SU-DHL-6 (cell line): ENCODE measurements around the gene KSR1.

ENCODE experiments used
- H2AFZ ChIP-seq: fragments of 200-600 bp; sonication (generic); 2 replicates; pipeline ENCODE4 v1.6.1; 2014; ENCODE audit warnings: low read depth, mild to moderate bottlenecking, moderate library complexity, mixed read lengths, antibody characterized with exemption, low read length; ENCODE audit not compliant: severe bottlenecking
- H3F3A ChIP-seq: fragments of 200-600 bp; shearing (Covaris generic); 2 replicates; pipeline ENCODE4 v1.6.0; 2016; ENCODE audit warnings: antibody characterized with exemption, mild to moderate bottlenecking; ENCODE audit not compliant: insufficient read depth
- H3K27ac ChIP-seq: fragments of 200-600 bp; sonication (generic); 2 replicates; pipeline ENCODE4 v1.5.1; 2016; ENCODE audit warnings: low read depth, mild to moderate bottlenecking, low read length, moderate library complexity, mixed read lengths
- H3K27me3 ChIP-seq: fragments of 200-600 bp; sonication (generic), shearing (Covaris generic); 2 replicates; pipeline ENCODE4 v1.6.0; 2014; ENCODE audit warnings: mild to moderate bottlenecking, low read length
- H3K36me3 ChIP-seq: fragments of 200-600 bp; sonication (generic); 2 replicates; pipeline ENCODE4 v1.6.1; 2014; ENCODE audit warnings: mild to moderate bottlenecking, low read length, mixed read lengths
- H3K4me2 ChIP-seq: fragments of 300-600, 200-600 bp; shearing (Covaris generic), sonication (generic); 2 replicates; pipeline ENCODE4 v1.6.0; 2014; ENCODE audit warnings: low read length, low read depth, mild to moderate bottlenecking; ENCODE audit not compliant: poor library complexity, severe bottlenecking
- H3K4me3 ChIP-seq: fragments of 200-600 bp; sonication (generic); 2 replicates; pipeline ENCODE4 v1.5.1; 2014; ENCODE audit warnings: antibody characterized with exemption, low read length, mild to moderate bottlenecking, mixed read lengths; ENCODE audit not compliant: insufficient read depth, poor library complexity, severe bottlenecking
- H3K79me2 ChIP-seq: fragments of 200-600 bp; sonication (generic); 2 replicates; pipeline ENCODE4 v1.6.1; 2014; ENCODE audit warnings: mild to moderate bottlenecking, low read length, moderate library complexity; ENCODE audit not compliant: insufficient read depth
- H3K9ac ChIP-seq: fragments of 200-600 bp; sonication (generic); 2 replicates; pipeline ENCODE4 v1.7.0; 2014; ENCODE audit warnings: mild to moderate bottlenecking, low read length
- H3K9me2 ChIP-seq: fragments of 200-600 bp; sonication (generic); replicated peaks from 2 replicates; pipeline ENCODE4 v1.6.1; 2014; ENCODE audit warnings: low read length; ENCODE audit not compliant: insufficient read depth
- H3K9me3 ChIP-seq: fragments of 200-600 bp; sonication (generic); 2 replicates; pipeline ENCODE4 v1.6.1; 2014; ENCODE audit warnings: low read length, mixed read lengths; ENCODE audit not compliant: insufficient read depth
- H4K20me1 ChIP-seq: fragments of 200-600 bp; sonication (generic); 2 replicates; pipeline ENCODE4 v1.6.1; 2014; ENCODE audit warnings: low read depth, mild to moderate bottlenecking, antibody characterized with exemption, low read length, moderate library complexity, mixed read lengths
- CTCF ChIP-seq: fragments of 200-600 bp; sonication (generic); IDR thresholded peaks from one replicate; pipeline ENCODE4 v1.5.1; 2017; ENCODE audit warnings: antibody characterized with exemption, mild to moderate bottlenecking, low read length, moderate library complexity; ENCODE audit not compliant: insufficient read depth, poor library complexity, severe bottlenecking
- EZH2phosphoT487 ChIP-seq: fragments of 200-600 bp; sonication (generic), shearing (Covaris generic); conservative IDR thresholded peaks from 2 replicates; pipeline ENCODE4 v1.6.1; 2018; ENCODE audit warnings: mild to moderate bottlenecking, antibody characterized with exemption, low read length, moderate library complexity, mixed read lengths

KSR1 gene

GRCh38 chr17:27667656-27668487 lies 211.6 kb downstream of the KSR1 start:
- no peak overlapping the region for H3K4me2 ChIP-seq
- H3K27me3 ChIP-seq = no peaks in the 10 kb centered on the region
- no peaks in the 10 kb centered on the region for H3K79me2 ChIP-seq
- no peak for TF ChIP-seq CTCF
- no peak for TF ChIP-seq EZH2phosphoT487
- no peak overlapping the region for H3K9ac ChIP-seq
- H3K36me3 ChIP-seq = no peaks in the 10 kb centered on the region
- H3K9me2 ChIP-seq = no peaks in the 10 kb centered on the region
- no peaks in the 10 kb centered on the region for H3F3A ChIP-seq
- H4K20me1 ChIP-seq = no peaks in the 10 kb centered on the region
- H3K4me3 ChIP-seq = no peak overlapping the region
- H3K9me3 ChIP-seq = no peaks in the 10 kb centered on the region
- no peak overlapping the region for H3K27ac ChIP-seq
- H2AFZ ChIP-seq = no peak overlapping the region

- Histone ChIP-seq H3F3A (no peaks in the 10 kb centered on the region), H3K27me3 (no peaks in the 10 kb centered on the region), H3K27ac (no peak overlapping the region), H3K4me2 (no peak overlapping the region), H3K4me3 (no peak overlapping the region), H4K20me1 (no peaks in the 10 kb centered on the region), H3K9me3 (no peaks in the 10 kb centered on the region), H3K9ac (no peak overlapping the region), H2AFZ (no peak overlapping the region), H3K79me2 (no peaks in the 10 kb centered on the region), H3K36me3 (no peaks in the 10 kb centered on the region), H3K9me2 (no peaks in the 10 kb centered on the region)
- TF ChIP-seq CTCF (no peak), EZH2phosphoT487 (no peak)
Observed at GRCh38 chr17:27668488-27668823, 212.2 kb downstream of the KSR1 start.

GRCh38 chr17:27669136-27669535 lies 212.9 kb downstream of the KSR1 start:
- Histone ChIP-seq H2AFZ (no peak overlapping the region), H3K27ac (no peak overlapping the region), H3K27me3 (no peaks in the 10 kb centered on the region), H3K9ac (no peak overlapping the region), H3K9me2 (no peaks in the 10 kb centered on the region), H3K79me2 (no peaks in the 10 kb centered on the region), H3K9me3 (no peaks in the 10 kb centered on the region), H3K4me2 (no peak overlapping the region), H3F3A (no peaks in the 10 kb centered on the region), H3K4me3 (no peak overlapping the region), H3K36me3 (no peaks in the 10 kb centered on the region), H4K20me1 (no peaks in the 10 kb centered on the region)
- TF ChIP-seq CTCF (no peak), EZH2phosphoT487 (no peak)
